DMS 273 (cell line): ENCODE results near the gene EIPR1.

Source experiments
- DNase-seq: peaks from one replicate; lab custom pipeline; 2025; ENCODE audit not compliant: unreplicated experiment; lab: John Stamatoyannopoulos, UW

Gene EIPR1

DNA sequence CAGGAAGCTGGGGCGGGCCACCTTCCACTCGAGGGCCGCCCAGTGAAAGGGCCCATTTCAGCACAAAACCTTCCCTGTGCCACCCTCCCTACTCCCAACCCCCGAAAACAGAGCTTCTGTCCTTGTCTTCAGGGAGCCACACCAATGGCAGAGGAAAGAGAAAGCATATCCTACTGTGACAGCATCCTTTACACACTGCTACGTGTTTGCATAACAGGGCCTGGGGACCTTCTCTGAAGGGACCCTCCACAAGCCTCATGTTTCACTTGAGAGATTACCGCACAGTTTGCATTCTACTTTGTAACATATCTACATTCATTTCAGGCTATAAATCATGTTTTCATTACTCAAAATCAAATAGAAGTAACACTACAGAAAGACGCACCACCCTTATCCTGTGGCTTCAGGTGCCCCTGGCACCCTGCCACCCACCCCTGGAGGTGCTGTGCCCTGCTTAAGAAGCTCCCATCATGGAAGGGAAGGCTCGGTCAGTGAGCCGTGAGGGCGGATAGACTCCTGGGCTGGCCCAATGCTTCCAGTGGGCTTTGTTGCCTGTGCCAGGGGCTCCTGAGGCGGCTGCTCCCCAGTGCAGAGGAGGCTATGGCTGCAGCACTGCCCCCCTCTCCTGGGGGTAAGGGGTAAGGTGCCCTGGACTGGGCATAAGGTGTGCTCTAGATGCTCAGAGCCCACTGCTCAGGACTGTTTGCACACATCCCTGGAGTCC, 52.0 kb downstream of the EIPR1 start:
- no peak for DNase-seq

DNA sequence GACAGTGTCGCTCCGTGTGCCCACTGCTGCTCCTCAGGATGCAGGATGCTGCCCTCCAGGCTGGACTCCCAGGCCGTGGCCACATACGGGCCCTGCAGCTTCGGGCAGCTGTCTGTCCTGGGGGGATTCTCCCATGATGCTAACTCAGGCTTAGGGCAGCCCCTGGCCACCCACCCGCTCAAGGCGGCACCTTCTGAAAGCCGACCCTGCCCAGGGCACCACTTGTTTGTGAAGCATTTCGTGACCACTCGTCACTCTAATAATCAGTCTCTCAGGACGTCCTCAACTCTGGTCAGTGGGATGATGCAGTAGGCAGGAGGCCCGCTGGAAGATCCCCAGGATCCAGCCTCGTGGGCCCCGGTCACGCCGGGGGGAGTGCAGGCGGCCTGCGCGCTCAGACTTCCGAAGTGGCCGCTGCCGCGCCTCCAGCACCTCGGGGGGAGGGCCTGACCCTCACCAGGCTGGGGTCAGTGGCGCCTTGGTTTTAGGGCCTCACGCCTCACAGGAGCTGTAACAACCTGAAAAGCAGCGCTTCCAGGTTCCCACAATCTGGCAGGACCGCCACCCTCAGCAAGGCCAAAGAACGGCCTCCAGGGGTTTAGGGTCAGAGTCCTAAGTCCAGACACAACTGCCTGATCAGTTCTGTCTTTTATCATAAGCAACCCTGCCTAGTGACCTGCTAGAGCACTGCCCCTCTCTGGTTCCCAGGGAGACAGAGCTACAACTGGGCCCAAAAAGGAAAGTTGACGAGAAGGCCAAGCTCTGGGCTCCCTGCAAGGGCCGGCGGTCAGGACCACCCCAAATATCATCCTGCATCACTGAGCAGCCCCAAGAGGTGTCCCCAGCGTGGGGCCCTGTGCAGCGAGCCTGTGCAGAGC, 53.0 kb downstream of the EIPR1 start:
- DNase-seq, result no peak

DNA sequence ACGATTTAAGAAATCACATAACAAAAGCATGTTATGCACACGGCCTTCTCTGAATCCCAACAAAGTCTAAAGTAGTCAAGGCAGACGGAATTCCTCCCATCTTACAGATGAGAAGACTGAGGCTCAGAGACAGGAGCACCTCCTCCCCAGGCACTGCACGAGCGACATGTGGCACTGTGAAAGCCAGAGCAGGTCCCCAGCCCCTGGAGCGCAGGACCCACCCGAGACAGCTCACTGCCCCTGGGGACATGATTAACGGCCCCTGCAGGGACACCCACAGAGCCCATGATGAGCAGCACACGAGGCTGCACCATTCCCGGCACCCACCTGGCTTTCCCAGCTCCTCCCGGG, 53.6 kb downstream of the EIPR1 start:
- no peak for DNase-seq

DNA sequence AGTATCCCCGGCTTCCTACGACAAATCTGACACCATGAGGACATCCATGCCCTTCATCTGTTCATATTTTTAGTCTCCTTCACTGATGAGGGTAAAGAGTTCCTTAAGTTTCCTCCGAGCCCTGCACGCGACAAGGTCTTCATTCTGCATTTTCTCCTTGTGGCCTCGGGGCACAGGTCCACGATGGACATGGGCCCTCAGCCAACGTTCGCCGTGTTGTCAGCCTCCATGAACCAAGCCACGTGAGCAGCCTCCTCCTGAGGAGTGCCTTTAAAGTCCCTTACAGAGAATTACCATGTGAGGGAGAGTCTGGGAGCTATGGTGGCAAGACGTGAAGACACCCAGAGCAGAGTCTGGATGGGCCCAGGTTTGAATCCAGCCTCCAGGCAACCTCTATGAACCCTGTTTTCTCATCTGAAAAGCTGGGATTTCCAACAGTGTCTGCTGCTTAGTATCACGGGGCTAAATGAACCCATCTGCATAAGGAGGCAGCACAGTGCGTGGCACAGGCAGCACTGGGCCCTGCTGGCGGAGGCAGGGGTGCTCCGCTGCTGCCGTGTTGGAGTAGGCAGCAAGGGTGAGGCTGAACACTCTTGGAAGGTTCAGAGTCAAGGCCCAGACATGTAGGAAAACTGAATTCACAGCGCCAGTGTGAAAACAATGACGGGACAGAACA, 54.1 kb downstream of the EIPR1 start:
- no peak for DNase-seq

DNA sequence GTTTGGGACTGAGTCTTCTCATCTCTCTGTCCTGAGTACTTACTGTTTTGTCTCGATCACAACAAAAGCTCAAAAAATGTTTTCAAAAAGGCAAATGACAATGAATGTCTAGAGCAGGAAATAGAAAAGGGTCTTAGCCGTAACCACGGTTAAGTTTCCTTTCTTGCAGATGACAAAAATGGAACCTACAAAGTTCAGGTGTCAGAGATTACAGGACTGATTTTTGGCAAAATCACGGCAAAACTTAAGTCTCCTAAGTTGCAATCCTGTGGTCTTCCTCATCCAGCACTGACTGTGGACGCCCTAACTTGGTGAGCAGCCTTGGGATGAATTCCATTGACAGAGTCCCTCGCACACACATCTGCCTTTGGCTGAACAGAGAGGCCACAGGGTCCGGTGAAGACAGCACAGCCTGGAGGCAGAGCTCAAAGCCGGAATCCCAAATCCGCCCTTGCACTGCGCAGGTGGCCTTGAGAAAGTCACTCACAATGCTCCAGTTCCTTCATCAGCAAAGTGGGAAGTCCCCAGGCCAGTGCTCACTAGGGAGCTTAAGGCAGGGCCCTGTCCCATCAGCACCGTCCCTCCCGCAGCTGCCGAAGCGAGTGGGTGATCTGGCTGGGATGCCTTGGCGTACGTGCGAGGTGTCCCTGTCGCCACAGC, 55.2 kb downstream of the EIPR1 start:
- DNase-seq, result no peak

DNA sequence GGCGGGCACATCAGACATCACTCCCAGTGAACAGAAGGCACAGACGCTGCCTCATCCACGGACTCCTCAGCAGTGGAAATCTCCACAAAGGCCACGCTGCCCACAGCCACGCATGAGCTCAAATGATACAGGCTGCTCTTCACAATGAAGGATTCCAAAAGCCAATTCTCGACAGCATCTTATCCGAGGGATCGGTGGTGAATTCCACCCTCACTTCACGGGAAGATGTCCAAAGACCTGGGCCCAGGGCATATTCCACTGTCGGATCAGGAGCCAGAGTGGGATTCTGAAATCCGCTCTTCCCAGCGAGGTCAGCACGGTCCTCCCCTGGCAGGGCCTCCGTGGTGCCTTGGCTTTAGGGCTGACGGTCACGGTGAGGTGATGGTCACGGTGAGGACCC, 55.8 kb downstream of the EIPR1 start:
- DNase-seq, result no peak

DNA sequence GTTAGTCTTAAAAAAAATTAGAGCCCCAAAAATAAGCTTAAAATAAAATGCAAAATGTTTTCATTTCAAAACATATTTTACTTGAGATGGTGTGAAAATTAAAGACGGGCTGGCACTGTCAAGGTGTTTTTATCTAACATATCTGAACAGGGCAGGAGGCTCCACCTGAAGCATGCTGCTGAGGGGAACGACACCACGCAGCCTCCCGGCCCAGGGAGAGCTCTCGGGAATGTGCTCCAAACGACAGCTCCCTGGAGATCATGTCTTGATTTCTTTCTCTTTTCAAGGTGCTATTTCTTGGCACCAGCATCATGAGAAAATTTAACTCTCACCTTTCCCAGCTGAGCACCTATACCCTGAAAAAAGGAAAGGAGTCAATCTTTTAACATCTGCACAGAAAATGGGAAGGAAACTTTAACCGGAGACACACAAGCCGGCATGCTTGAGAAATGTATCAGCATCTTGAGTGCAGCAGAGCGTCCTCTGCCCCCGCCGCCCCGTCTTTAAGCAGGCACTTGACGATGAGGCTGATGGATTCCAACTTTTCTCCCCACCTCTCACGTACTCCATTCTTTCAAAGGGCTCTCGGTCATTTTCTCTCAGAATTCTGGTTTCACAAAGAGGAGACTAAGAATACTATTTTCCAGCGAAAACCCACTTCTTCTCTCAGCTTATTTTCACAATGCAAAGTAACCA, 56.6 kb downstream of the EIPR1 start:
- DNase-seq, result no peak

DNA sequence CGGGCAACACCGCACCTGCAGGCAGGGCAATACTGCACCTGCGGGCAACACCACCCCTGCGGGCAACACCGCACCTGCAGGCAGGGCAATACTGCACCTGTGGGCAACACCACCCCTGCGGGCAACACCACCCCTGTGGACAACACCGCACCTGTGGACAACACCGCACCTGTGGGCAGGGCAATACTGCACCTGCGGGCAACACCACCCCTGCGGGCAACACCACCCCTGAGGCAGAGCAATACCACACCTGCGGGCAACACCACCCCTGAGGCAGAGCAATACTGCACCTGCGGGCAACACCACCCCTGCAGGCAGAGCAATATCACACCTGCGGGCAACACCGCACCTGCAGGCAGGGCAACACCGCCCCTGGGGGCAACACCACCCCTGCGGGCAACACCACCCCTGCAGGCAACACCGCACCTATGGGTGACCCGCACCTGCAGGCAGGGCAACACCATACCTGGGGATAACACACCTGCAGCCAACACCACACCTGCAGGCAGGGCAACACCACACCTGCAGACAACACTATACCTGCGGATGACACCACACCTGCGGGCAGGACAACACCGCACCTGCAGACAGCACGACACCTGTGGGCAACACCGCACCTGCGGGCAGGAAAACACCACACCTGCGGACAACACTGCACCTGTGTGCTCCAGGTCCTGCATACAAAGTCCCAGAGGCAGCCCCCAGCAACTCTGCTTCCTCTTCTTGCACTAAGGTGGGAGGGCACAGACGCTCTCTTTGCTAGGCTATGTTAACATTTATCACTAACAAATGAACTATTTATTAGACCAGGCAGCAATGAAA, 57.7 kb downstream of the EIPR1 start:
- DNase-seq, result no peak

DNA sequence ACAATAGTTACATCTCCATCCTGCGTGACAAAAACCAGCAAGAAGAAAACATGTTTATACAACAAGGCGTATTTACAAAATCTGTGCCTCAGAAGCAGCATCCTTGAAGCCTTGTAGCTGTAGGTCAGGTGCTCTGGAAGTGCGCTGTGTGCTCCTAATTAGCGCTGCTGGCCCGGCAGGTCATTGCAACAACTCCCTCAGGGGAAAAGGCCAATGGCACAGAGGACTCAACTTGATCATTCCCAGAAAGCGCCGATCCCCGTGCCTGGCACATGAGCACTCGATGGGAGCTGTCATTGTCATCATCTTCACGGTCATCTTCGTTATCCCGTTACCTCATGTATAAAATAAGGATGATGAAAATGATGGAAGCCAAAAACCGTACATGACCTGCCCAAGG, 58.5 kb downstream of the EIPR1 start:
- DNase-seq, result no peak

DNA sequence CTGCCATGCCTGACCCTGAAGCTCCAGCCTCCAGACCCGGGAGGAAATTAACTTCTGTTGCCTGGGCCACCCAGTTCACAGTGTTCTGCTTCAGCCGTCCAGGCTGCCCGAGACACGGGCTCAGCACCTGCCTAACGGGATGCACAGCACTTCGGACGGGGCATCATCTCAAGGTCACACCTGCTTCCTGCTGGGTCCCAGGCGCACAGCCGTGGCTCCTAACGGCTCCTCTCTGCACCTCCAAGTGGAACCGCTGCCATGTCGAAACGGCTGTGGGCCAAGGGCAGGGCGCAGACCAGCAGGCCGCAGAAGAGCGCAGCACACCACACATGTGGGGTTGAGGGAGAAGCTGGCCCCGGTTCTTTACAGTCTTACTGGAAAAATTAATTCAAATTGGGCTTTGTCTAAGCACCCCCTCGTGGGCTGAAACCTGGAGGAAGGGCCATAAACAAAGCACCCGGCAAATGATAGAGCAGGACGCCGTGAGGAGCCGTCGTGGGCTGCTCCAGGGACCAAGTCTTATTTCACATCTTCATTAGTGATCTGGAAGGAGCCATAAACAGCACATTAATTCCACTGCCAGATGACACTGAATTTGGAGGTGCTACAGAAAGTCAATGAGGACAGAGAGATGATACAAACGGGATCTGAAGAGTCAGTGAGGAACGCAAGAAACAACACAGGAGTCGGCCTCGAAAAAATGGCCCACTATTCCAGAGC, 59.6 kb downstream of the EIPR1 start:
- no peak for DNase-seq

DNA sequence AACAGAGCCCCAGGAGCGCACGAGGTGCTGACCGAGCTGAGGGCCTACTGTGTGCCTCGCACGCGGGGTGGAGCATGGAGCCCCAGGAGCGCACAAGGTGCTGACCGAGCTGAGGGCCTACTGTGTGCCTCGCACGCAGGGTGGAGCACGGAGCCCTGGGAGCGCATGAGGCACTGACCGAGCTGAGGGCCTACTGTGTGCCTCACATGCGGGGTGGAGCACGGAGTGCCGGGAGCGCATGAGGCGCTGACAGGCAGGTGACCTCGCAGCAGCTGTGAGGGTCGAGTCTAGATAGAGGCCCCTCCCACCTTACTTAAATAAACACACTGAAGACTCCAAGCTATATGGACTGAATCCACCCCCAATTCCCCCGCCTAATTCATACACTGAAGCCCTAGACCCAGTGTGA, 60.3 kb downstream of the EIPR1 start:
- no peak for DNase-seq

DNA sequence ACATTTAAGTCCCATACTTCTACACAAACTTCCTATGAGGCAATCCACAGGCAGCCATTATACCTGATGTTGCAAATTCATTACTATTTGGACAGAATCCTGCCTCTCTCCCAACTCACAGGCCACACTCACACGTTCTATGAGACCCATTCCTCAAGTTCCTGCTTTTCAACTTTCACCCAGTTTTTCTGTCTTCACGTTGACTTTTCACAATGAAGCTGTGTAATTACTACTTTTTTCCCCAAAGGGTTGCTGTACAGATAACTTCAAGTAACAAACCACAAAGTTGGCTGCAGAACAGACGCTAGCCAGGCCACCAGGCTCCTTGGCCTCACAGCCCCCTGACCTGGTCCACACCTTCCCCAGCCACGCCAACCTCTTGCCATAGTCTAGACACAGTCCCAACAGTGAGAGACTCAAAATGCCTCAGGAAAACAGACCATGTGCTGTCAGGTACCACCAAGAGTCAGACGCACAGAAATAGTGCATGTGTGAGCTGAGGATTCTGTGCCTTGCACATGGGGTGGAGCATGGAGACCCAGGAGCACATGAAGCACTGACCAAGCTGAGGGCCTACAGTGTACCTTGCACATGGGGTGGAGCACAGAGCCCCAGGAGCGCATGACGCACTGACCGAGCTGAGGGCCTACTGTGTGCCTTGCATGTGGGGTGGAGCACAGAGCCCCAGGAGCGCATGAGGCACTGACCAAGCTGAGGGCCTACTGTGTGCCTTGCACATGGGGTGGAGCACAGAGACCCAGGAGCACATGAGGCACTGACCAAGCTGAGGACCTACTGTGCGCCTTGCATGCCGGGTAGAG, 61.0 kb downstream of the EIPR1 start:
- no peak for DNase-seq

DNA sequence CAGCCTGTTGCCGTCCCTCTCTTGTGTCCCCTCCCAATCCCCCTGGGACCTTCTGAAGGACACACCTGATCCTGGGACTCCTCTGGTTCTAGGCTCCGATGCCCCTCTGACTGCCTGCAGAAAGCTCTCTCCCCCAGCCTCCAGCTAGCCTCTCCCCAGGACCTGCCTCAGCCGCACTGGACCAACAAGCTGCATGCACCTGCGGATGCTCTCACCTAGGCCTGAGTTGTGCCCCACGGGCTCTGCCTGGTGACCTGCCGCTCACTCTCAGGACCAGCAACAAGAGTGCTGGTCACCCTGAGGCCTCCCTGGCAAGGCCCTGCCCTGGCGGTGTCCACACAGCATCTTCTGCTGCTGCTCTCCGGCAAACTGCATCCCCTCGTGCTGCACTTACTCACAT, 63.0 kb downstream of the EIPR1 start:
- no peak for DNase-seq

DNA sequence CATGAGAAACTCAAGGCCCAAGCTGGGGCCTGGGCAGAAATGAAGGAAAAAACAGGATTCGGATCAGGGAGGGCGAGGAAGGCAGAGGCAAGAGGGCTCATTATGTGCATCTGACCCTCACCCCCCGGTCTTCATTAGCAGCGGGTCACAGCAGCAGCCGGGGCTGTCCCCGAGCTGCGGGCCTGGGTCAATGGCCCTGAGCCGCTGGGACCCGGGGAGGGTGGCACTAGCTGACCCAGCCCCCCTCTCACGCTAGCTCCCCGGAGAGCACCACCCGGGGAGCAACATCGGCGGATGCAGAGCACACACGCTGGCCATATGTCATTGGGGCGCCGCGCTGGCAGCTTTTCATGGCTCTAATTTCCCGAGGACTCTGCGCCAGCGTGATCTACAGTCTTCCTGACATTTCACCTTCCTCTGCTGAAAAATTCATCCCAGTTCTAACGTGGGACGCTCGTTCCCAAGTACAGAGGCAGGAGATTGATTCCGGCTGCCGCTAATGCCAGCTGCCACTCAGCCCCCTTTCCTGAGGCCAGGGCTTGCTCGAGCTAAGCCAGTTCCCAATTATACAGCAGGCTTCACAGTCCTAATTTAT, 63.7 kb downstream of the EIPR1 start:
- DNase-seq, result peak; percentile 66

DNA sequence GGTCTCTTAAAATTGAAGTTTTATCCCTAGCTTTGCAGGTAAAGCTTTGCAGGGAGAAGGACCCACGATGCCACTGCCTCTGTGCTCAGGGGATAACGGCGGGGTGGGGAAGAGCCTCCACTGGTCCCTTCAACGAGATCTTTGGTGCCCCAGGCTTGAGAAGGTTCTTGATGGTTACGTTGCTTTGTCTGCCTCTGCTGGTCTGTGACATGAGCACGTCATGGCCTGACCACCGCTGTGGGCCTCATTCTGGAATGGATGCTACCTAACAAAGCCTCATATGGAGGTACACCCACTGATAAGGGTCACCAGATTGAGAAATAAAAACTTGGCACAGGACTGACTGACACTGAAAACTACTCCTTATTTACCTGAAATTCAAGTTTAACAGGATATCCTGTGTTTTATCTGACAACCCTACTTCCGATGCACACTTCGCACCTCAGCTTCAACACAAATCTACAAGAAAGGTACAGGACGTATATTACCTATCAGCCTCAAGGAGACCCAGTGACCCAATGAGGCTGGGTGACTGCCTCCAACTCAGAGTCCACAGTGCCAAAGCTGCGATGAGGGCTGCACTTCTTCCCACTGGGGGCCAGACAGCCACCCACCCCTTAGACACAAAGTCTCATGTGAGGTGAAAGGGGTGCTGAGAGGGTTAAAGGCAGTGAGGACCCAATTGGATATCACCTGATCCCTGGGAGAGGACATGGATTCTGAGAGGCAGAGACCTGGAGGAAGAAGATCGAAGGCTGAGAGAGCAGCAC, 64.9 kb downstream of the EIPR1 start:
- DNase-seq, result no peak

DNA sequence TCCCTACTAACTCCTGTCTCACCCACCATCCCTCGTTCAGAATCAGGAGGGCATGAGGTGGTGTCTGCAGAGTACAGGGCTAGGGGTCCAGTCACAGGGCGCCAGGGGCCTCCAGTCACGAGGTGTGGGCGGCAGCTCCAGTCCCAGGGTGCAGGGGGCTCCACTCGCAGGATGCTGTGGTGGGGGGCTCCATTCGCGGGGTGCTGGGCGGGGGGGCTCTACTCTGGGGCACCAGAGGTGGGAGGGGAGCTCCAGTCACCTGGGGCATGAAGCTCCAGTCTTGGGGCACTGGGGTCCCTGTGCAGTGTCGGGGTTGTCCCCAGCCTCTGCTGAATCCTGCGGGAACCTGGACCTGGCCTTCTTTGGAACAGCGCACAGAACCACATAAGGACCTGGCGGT, 66.0 kb downstream of the EIPR1 start:
- no peak for DNase-seq
